HT1080 (cell line): Measurements from ENCODE around the gene DZANK1. TPM values are rescaled to one million over a fixed set of nuclear protein-coding genes. Genes with fewer than 3 reads are reported as not detected.
"Not testable (repeated sequence)": the region's sequence is repeated elsewhere in the genome, so short reads cannot be mapped to it uniquely, and the experiment has no call there.

Experiments
- DNase-seq: peaks from one replicate; pipeline ENCODE4 v3.0.0-alpha.2; 2015; ENCODE audit warnings: low read depth
- small RNA-seq: library from RNA; depleted of rRNA; stranded (forward); fragments of <200 nt; gene quantifications from one replicate; pipeline ENCODE3, GENCODE V24; 2014
- total RNA-seq: library from RNA; depleted of rRNA; stranded (reverse); fragments of >200 nt; shearing (Covaris generic); gene quantifications from 2 replicates; pipeline ENCODE4 v1.2.3, GENCODE V29; 2014; rRNA removed

DZANK1 gene
- total RNA-seq, 1 experiment from 2014 or later = 1.3 TPM

GRCh38 chr20:18380908-18381529, 85.8 kb downstream of the DZANK1 start:
- DNase-seq = no peak

DNA sequence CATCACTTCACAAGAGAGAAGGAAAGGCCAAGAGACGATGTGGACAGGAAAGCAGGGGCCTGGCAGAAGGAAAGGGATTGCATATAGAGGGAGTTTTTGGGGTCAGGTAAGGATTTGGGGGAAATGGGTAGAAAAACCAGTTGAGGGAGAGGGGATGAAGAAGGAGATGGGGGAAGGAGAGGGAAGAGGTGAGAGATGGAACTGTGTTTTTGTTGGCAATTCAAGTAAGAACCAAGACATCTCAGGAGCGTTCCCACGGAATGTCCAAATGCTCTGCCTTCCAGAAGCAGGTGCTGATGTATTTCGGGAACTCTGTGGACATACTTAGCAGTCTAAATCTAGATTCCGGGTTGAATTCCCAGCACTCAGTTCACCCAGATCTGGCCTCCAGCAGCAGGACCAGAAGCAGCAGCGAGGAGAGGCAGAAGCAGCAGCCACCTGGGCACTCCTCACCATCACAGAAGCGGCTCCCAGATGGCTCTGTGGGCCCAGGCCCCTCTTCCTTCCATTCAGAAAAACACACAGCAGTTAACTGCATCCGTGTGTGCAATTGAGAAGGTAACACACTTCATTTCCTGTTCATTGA, 88.8 kb downstream of the DZANK1 start:
- no peak for DNase-seq

- not testable (repeated sequence) for DNase-seq
Observed at GRCh38 chr20:18375551-18375950, 91.3 kb downstream of the DZANK1 start.

- no peak for DNase-seq
Observed at GRCh38 chr20:18372296-18372695, 94.5 kb downstream of the DZANK1 start.

DNA sequence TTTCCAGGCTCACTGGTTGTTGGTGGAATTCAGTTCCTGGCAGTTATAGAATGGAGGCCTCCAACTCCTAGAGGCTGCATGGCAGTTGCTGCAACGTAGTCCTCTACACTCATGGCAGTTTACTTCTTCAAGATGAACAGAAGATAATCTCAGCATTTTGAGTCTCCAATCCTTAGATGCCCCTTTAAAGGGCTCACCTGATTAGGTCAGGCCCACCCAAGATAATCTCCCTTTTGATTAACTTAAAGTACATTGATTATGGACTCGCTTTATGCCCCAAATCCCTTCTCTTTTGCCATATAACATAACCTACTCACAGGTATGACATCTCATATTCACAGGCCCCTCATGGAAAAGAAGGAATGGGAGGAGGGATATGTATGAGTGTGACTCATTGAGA, 102.1 kb downstream of the DZANK1 start:
- no peak for DNase-seq

GRCh38 chr20:18363708-18364107, 103.1 kb downstream of the DZANK1 start:
- no peak for DNase-seq

DNA sequence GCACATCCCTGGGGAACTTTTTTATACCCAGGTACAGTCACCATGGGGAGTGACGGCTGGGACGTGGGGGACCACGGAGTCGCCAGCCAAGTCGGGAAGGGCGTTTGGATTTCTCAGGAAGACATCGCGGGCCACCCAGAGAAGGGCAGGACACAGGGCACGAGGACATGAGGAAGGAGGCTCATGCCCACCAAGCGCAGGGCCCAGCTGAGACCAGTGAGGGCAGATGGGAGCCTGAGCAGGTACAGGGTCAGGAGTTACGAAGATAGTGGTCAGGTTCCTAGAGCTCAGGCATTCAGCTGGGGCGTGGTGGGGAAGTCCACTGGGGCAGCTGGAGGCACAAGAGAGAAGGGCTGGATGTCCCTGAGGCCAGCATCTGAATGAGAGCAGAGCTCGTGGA, 103.9 kb downstream of the DZANK1 start:
- DNase-seq = no peak

DNA sequence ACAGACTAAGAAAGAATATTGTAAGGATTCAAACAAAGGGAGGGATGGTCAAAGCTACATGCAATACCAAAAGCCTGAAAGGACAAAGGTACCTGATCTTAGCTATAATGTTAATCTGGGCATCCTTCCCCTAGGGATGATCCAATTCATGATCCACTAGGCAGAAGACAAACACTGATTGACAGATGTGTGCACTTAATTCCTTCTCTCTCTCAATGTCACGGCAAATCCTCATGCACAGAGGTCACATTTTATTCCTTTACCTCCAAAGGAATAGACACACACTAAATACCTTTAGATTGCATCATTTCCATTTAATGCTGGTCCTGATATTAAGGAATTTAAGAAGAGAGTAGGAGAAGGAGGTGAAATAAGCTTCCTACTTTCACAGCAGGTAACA, 105.2 kb downstream of the DZANK1 start:
- no peak for DNase-seq

DNA sequence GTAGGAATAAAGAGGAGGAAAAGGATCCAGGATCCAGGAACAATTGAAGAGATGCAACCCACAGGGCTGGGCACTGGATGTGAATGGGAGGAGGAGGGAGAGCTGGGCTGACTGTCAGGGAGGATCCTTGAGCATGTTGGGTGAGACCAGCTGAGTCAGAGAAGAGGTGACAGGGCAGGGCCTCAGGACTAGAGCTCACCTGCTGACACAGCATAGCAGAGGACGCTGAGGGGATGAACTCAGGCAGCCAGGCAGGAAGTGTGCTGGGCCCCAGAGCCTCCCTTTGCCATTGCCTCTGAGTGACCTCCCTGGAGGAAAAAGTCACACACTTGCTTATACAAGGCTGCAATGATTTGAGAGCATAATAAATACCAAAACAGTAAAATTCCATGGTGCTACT, 106.2 kb downstream of the DZANK1 start:
- peak; percentile 15 for DNase-seq

- DNase-seq = no peak
Observed at GRCh38 chr20:18359854-18360253, 107.0 kb downstream of the DZANK1 start.

- DNase-seq = not testable (repeated sequence)
Observed at GRCh38 chr20:18349749-18350148, 117.1 kb downstream of the DZANK1 start.

Small RNA genes lying within 50 kb of the gene (small RNA-seq; reads per million reads assigned to genes)
- gene MIR3192 (not detected), gene RNA5SP476 (not detected)

Other genes starting within 250 kb of the DZANK1 start
- 8.6 and 8.9 TPM in 2 replicates for gene ZNF133, start 178.5 kb downstream of the DZANK1 start, total RNA-seq
- gene POLR3F, start 360 bp upstream of the DZANK1 start, total RNA-seq = 25.2 and 35.2 TPM in 2 replicates
- 17.1 and 17.4 TPM in 2 replicates for gene RBBP9, start 30.2 kb upstream of the DZANK1 start, total RNA-seq
- 84.6 and 95.2 TPM in 2 replicates for gene SEC23B, start 40.9 kb upstream of the DZANK1 start, total RNA-seq
- 154 and 161 TPM in 2 replicates for gene SMIM26, start 100.4 kb upstream of the DZANK1 start, total RNA-seq
- gene DTD1, start 121.0 kb upstream of the DZANK1 start, total RNA-seq = 115 and 120 TPM in 2 replicates